MCF 10A (cell line): ENCODE data around the gene PFKP. TPM values are rescaled to one million over a fixed set of nuclear protein-coding genes. Genes with fewer than 3 reads are reported as not detected.

ENCODE experiments used
- BruUV-seq: library from RNA; stranded (reverse); fragments of 400-500 nt; replicated peaks from 2 replicates; lab custom pipeline; 2021; lab: Mats Ljungman, UMichigan
- CTCF ChIA-PET: fragments of 300-600 bp; sonication (Branson Sonifier 250); formaldehyde crosslinking; extraction: SDS; loops from one replicate; lab custom pipeline; 2021; ENCODE audit warnings: antibody characterized with exemption, inconsistent platforms; lab: Yijun Ruan, JAX
- POLR2A ChIA-PET: fragments of 300-600, 350-650 bp; sonication (Branson Sonifier 250); formaldehyde crosslinking; extraction: SDS; loops from one replicate; lab custom pipeline; 2020; ENCODE audit warnings: antibody characterized with exemption, inconsistent platforms; lab: Yijun Ruan, JAX
- DNase-seq: peaks from one replicate; pipeline ENCODE4 v3.0.0-alpha.2; 2018; ENCODE audit not compliant: unreplicated experiment
- H3K27ac Mint-ChIP-seq: one replicate; pipeline ENCODE4 v1.8.0; 2022; ENCODE audit warnings: mild to moderate bottlenecking, low read depth, mixed read lengths; ENCODE audit not compliant: unreplicated experiment
- H3K27me3 Mint-ChIP-seq: one replicate; pipeline ENCODE4 v1.8.0; 2022; ENCODE audit warnings: mixed read lengths; ENCODE audit not compliant: insufficient read depth, unreplicated experiment
- H3K36me3 Mint-ChIP-seq: one replicate; pipeline ENCODE4 v1.8.0; 2022; ENCODE audit warnings: mild to moderate bottlenecking, moderate library complexity, mixed read lengths; ENCODE audit not compliant: insufficient read depth, unreplicated experiment
- H3K4me1 Mint-ChIP-seq: one replicate; pipeline ENCODE4 v1.8.0; 2022; ENCODE audit warnings: mixed read lengths; ENCODE audit not compliant: insufficient read depth, unreplicated experiment
- H3K4me3 Mint-ChIP-seq: one replicate; pipeline ENCODE4 v1.8.0; 2022; ENCODE audit warnings: mild to moderate bottlenecking, moderate library complexity, mixed read lengths; ENCODE audit not compliant: unreplicated experiment
- H3K9me3 Mint-ChIP-seq: one replicate; pipeline ENCODE4 v1.8.0; 2022; ENCODE audit warnings: mixed read lengths; ENCODE audit not compliant: unreplicated experiment
- CTCF ChIP-seq: fragments of 200-600 bp; IDR thresholded peaks from one replicate; pipeline ENCODE4 v1.8.0; 2022; ENCODE audit warnings: antibody characterized with exemption, mild to moderate bottlenecking; ENCODE audit not compliant: unreplicated experiment
- intact Hi-C: fragments of 100-400 bp; cut with micrococcal nuclease; formaldehyde crosslinking; loops from 2 replicates; pipeline ENCODE4 v1.14.1; 2022
- total RNA-seq: library from RNA; stranded (reverse); gene quantifications from 2 replicates; pipeline ENCODE4 v1.2.3, GENCODE V29; 2022

Gene PFKP
- total RNA-seq, 1 experiment from 2014 or later = 186 TPM

DNA sequence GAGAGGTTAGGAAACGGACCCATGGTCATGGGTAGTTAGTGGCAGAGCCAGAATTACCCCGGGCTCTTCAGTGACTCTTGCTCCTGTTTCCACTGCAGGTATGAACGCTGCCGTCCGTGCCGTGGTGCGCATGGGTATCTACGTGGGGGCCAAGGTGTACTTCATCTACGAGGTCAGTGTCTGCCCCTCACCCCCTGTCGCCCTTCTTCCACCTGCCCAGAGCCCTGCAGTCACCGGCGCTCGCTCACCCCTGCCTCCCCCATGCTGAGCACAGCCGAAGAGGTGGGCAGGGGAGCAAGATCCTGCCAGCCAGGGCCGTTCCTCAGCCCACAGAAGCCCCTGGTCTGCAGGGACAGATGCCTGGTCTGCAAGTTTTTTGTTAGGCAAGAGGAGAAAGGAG, 14.9 kb downstream of the PFKP start:
- Mint-ChIP-seq H3K27me3 (no peaks in the 10 kb centered on the region), H3K9me3 (no peaks in the 10 kb centered on the region), H3K27ac (no peak overlapping the region), H3K36me3 (peaks cover 33% of the 10 kb centered on the region), H3K4me1 (peaks cover 6% of the 10 kb centered on the region), H3K4me3 (no peak overlapping the region)
- DNase-seq = no peak
- intact Hi-C loops = no loop called here
- ChIA-PET CTCF (no interaction called here), POLR2A (interaction anchor here (0.7 to 1.0 kb wide), 2 partner anchors 9 to 12 kb away, joined by 3 to 5 read pairs; no protein-coding TSS in a partner anchor)
- TF ChIP-seq CTCF = no peak
- BruUV-seq = no TSS peak

- H3K27me3 Mint-ChIP-seq = no peaks in the 10 kb centered on the region
- no peak overlapping the region for H3K4me3 Mint-ChIP-seq
- DNase-seq = no peak
- H3K27ac Mint-ChIP-seq = peak overlapping the region; percentile 51
- peaks cover 25% of the 10 kb centered on the region for H3K4me1 Mint-ChIP-seq
- intact Hi-C loops = no loop called here
- peaks cover 21% of the 10 kb centered on the region for H3K36me3 Mint-ChIP-seq
- BruUV-seq = no TSS peak
- no peaks in the 10 kb centered on the region for H3K9me3 Mint-ChIP-seq
- POLR2A ChIA-PET = no interaction called here
- TF ChIP-seq CTCF = no peak
- CTCF ChIA-PET = no interaction called here
These were observed 18.6 kb downstream of the PFKP start for GRCh38 chr10:3085785-3086567.

- peaks cover 9% of the 10 kb centered on the region for H3K36me3 Mint-ChIP-seq
- peak overlapping the region; percentile 94 for H3K27ac Mint-ChIP-seq
- no peak for TF ChIP-seq CTCF
- CTCF ChIA-PET = interaction anchor here (0.9 to 1.1 kb wide), 3 partner anchors 10 to 20 kb away, joined by 3 to 4 read pairs (median 3); no protein-coding TSS in a partner anchor
- POLR2A ChIA-PET = interaction anchor here (1.0 to 4.5 kb wide), 10 partner anchors 8 to 82 kb away, joined by 3 to 86 read pairs (median 14); partner anchors contain the start of genes PFKP and PITRM1
- no peaks in the 10 kb centered on the region for H3K9me3 Mint-ChIP-seq
- BruUV-seq = no TSS peak
- H3K27me3 Mint-ChIP-seq = no peaks in the 10 kb centered on the region
- intact Hi-C loops = no loop called here
- peaks cover 50% of the 10 kb centered on the region for H3K4me1 Mint-ChIP-seq
- DNase-seq = no peak
- peak overlapping the region; percentile 61 for H3K4me3 Mint-ChIP-seq
These were observed 23.0 kb downstream of the PFKP start for GRCh38 chr10:3090388-3090787.
